NCI-H1694 (cell line): ENCODE data around the gene CHD9.
A peak's percentile ranks its signal among the peaks of the same experiment; 100 is the strongest.
"Not testable (repeated sequence)": the region's sequence is repeated elsewhere in the genome, so short reads cannot be mapped to it uniquely, and the experiment has no call there.

Experiments
- DNase-seq: peaks from one replicate; lab custom pipeline; 2025; lab: John Stamatoyannopoulos, UW

CHD9 gene

GRCh38 chr16:53054670-53055485 lies at the start of gene CHD9:
Gene CHD9 (plus strand): TSS chr16:53054991. CDS start chr16:53156090, 101,099 bp downstream.
- DNase-seq = peak; percentile 62

- no peak for DNase-seq
Measured at GRCh38 chr16:53007095-53007494, 47.7 kb upstream of the CHD9 start.

GRCh38 chr16:53014287-53014686 lies 40.5 kb upstream of the CHD9 start:
- DNase-seq = no peak

DNA sequence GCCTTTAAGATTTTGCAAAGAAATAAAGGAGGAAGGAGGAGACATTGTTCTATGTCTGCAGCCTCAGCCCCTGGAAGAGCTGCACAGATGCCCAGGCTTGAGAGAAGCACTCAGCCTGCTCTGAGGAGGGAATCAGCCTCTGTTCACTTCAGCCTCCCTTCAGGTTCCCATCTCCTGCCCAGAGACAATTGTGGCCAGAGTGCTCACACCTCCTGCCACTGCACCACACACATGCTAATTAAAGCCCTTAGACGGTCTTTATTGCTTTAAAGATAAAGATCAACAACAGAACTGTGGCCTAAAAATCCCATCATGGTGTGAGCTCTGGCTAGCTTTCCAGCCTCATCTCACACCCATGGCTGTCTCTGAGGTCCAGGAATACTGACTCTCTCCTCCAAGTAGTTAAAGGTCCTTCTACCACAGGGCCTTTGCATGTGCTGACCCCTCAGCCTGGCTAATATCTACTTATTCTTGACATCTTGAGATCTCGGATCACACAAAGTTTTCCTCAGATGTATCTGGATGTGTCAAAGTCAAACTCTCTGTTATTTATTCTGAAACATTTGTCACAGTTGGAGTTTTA lies 35.9 kb upstream of the CHD9 start:
- DNase-seq = no peak

GRCh38 chr16:53022374-53022773 lies 32.4 kb upstream of the CHD9 start:
- DNase-seq = peak; percentile 70

- no peak for DNase-seq
Measured at GRCh38 chr16:53024045-53024444, 30.7 kb upstream of the CHD9 start.

GRCh38 chr16:53029971-53030370 lies 24.8 kb upstream of the CHD9 start:
- DNase-seq = no peak

GRCh38 chr16:53031323-53031942 lies 23.4 kb upstream of the CHD9 start:
- DNase-seq = no peak

GRCh38 chr16:53034306-53034705 lies 20.5 kb upstream of the CHD9 start:
- no peak for DNase-seq

DNA sequence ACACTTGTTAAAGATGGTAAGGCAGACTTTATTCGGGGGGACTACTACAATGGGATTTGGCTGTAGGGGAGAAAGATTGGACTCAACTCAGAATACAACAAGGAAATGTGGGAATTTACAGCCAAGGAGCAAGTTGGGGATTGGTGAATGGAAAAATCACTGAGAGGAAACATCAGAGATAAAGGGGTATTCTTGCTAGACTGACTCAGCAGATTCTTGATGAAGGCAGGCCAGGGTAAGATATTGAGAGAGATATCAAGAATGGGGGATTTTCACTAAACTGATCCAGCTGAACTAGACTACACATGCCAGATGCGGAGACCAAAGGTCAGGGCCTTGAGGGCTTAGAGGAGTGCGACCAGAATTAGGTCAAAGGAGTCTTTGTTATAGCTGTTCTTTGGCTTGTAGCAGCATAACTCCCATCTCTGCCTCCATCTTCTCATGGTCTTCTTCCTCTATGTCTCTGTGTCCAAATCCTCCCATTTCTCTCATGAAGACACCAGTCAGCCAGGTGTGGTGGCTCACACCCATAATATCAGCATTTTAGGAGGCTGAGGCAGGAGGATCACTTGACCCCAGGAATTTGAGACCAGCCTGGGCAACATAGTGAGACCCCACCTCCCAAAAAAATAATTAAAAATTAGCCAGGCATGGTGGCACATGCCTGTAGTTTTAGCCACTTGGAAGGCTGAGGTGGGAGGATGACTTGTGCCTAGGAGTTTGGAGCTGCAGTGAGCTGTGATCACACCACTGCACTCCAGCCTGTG lies 19.4 kb upstream of the CHD9 start:
- DNase-seq = no peak

DNA sequence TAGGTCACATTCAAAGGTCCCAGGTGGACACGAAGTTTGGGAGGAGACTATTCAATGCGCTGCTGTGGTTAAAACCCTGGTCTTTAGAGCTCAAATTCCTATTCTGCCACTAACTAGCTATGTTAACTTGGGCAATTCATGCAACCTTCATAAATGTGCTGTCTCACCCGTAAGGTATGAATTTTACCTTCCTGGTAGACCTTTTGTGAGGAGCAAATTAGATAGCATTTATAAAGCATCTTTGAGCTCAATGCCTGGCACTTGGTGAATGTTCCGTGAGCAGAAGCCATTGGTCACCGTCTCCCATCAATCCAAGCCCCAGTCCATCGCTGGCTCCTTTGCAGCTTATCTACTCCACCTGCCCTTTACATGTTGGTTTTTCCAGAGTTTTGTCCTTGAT lies 18.7 kb upstream of the CHD9 start:
- DNase-seq = no peak

DNA sequence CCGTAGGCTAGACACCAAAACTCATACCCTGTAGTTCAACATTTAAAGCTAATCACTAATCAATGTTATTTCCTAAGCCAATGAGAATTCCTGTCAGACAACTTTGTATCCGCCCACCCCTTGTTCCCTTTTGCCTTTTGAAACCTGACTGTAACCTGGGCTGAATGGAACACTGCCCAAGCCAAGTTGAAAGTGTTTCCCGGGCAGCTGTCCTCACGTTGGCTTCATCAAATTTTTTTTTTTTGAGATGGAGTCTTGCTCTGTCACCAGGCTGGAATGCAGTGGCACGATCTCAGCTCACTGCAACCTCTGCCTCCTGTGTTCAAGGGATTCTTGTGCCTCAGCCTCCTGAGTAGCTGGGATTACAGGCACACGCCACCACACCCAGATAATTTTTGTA lies 18.1 kb upstream of the CHD9 start:
- DNase-seq = not testable (repeated sequence)

DNA sequence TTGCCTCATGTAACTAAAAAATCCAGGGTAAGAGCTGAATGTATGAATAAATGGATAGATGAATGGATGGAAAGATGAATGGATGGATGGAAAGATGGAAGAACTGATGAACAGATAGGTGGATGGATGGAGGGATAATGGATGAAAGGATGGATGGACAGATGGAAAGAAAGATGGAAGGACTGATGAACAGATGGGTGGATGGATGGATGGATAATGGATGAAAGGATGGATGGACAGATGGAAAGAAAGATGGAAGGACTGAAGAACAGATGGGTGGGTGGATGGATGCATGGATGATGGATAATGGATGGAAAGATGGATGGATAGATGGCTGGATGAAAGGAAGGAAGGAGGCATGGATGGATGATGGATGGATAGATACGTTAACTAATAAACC lies 14.0 kb upstream of the CHD9 start:
- DNase-seq = no peak

- no peak for DNase-seq
Measured at GRCh38 chr16:53041320-53042051, 13.3 kb upstream of the CHD9 start.

DNA sequence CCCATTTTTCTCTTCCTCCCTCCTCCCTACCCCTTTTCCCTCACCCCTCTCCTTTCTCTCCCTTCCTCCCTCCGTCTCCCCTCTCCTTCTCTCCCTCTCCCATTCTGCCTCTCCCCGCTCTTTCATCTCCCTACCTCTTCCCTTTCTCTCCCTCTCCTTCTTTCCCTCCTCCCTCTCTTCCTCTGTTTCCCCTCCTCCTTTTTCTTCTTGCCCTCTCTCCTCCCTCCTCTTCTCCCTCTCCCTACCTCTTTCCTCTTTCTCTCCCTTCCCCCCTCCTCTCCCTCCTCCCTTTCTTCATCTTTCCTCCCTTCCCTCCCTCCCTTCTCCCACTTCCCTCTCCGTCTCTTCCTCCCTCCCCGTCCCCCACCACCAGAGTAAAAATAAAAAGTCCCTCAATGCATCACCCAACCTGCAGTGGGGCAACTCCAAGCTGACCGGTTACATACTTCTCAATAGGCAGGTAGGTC lies 12.5 kb upstream of the CHD9 start:
- DNase-seq = no peak

DNA sequence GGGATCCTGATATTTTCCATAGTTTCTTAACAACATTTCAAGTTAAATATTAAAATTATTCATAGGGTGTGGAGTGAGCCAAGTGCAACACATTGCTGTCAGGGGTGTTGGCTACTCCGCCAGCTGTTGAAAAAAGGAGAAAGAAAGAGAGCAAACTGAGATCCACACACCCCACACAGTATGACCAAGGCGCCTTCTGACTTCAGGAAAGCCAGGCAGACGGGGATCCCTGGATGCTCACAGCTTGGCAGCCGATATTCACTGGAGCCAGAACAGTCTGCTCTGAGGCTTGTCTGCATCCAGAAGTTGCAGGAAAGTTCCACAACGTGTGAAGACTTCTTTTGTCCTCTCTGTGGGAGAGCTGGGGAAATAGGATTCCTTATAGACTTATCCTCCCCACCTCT lies 11.4 kb upstream of the CHD9 start:
- no peak for DNase-seq

GRCh38 chr16:53043986-53044601 lies 10.7 kb upstream of the CHD9 start:
- DNase-seq = no peak

DNA sequence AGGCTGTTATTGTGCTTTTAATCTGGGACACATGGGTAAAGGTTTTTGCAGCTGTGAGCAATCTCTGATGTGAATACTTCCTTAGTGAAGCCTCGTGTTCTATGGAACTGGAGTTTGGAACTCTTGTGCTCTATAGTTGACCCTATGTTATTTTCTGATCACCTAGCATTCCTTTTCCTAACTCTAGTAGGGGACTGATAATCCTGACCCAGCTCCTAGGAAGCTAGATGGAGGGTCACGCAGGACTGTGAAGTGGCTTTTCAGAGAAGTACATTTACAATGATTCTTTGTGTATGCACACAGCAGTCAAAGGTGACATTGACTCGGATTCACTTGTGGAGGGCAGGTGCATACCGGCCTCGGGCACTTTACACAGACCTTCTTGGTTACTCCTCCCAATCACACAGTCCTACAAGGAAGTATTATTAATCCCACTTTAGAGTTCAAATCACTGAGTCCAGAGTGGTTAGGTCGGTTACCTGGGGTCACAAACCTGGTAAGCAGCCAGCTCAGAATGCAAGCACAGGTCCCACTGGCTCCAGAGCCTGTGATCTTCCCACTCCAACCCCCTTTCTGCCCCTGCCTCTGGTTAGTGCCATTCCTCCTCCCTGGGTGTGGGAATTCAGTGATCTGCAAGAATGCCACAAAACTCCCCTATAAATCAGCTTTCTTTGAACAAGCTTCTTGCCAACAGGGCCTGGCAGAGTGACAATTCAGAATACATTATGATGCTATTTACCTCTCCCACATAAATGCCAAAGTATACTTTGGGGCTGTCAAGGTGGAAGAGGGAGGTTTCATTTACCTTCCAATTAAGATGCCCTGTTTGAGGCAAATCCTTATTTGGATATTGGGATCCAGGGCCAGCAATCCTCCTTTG lies 9.2 kb upstream of the CHD9 start:
- no peak for DNase-seq

- not testable (repeated sequence) for DNase-seq
Measured at GRCh38 chr16:53047515-53047914, 7.3 kb upstream of the CHD9 start.
